D341Med (cell line): ENCODE results near the gene DLEC1.
A peak's percentile ranks its signal among the peaks of the same experiment; 100 is the strongest.

Experiments
- DNase-seq: peaks from one replicate; pipeline ENCODE4 v3.0.0; 2012; ENCODE audit warnings: low spot score

Gene DLEC1

GRCh38 chr3:38110314-38111050 lies 71.5 kb downstream of the DLEC1 start:
- DNase-seq = no peak

DNA sequence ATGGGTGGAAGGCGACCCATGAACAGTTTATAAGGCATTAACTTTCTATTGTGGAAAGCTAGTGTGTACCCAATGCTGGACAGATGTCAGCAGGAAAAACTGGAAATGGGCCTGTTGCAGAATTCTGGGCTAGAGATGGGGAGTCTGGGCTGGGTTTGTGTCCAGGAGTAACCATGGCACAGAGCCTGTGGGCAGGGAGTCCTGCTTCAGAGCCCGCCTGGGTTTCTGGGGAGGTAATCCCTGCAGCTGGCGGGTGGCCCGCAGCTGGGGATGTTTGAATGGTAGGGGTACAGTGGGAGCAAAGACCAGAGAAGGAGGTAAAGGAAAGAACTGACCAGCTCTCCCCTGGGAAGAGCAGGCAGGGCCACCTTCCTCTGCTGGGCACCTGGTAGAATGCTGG lies 72.2 kb downstream of the DLEC1 start:
- DNase-seq = no peak

- no peak for DNase-seq
Observed at GRCh38 chr3:38111696-38112377, 72.8 kb downstream of the DLEC1 start.

DNA sequence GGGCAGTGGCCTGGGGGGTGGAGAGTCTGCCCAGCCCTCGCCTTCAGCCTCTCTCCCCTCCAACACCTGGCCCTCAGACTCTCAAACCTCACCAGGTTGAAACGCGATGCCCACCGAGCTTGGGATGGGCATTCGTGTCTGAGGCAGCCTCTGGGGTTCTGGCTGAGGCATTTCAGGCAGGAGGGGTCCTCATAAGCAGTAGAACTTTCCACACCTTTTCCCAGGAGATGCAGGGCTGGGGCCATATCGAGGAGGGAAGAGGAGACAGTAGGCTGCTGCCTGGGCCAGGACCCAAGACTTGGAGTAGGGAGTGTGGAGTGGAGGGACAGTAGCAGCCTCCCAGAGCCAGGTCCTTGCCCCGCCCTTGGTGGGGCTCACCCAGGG lies 73.4 kb downstream of the DLEC1 start:
- no peak for DNase-seq

DNA sequence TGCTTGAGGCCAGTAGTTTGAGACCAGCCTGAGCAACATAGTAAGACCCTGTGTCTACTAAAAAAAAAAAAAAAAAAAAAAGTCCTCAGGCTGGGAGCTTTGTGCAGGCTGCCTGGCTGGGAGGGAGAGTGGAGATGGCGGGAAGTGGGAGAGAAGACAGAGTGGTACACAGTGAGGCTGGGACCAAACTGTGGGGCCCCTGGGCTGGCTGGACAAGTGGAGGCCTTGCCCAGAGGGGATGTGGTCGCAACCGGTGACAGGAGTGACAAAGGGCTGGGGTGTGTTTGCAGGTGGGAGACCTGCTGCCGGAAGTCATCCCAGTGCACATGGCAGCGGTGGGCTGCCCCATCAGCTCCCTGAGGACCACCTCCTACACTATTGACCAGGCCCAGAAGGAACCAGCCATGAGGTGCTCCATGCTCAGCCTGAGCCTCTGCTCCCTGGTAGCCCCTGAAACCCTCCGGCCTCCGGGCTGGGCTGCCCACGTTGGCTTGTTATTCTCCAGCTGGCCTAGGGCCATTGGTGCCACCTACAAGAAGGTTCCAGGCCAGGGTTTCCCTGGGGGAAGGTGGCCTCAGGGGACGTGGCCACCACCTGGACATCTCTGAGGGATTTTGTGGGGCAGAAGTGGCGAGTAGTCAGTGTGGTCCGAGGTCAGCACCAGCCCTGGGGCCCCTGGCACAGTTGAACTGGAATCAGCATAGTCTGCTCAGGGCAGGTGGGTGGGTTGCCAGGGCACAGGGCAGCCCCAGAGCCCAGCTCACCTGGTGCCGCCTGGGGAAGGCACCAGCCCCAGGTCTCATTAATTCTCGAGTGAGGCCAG lies 75.3 kb downstream of the DLEC1 start:
- no peak for DNase-seq

DNA sequence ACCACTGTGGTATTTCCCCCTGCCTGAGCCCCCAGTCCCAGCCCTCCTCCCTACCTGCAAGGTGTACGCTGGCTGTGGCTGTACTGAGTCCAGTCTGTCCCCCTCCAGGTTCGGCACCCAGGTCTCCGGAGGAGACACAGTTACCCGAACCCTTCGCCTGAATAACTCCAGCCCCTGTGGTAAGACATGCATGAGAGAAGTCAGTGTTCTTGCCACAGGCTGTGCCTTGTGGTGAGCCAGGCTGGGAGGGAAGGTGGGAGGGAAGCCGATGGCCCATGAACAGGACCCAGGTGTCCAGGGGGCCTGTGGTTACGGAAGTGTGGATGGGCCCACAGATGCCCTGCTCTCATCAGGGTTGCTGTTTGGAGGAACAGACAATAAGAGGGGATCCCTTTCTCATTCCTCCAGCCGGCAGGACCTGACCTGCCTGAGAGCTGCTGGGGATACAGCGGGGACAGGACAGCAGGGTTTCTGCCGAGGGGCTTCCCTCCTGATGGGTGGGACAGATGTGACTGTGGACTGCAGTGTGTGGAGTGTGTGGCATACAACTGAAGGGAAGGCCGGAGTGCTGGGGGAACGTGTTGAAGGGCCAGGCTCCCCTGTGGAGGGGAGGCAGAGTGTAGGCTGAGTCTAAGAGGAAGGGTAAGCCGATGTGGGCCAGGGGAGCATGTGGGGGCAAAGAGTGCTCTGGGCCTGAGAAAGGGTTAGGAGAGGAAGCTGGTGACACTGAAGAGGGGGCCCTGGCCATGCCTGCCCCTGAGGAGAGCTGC lies 76.1 kb downstream of the DLEC1 start:
- no peak for DNase-seq

DNA sequence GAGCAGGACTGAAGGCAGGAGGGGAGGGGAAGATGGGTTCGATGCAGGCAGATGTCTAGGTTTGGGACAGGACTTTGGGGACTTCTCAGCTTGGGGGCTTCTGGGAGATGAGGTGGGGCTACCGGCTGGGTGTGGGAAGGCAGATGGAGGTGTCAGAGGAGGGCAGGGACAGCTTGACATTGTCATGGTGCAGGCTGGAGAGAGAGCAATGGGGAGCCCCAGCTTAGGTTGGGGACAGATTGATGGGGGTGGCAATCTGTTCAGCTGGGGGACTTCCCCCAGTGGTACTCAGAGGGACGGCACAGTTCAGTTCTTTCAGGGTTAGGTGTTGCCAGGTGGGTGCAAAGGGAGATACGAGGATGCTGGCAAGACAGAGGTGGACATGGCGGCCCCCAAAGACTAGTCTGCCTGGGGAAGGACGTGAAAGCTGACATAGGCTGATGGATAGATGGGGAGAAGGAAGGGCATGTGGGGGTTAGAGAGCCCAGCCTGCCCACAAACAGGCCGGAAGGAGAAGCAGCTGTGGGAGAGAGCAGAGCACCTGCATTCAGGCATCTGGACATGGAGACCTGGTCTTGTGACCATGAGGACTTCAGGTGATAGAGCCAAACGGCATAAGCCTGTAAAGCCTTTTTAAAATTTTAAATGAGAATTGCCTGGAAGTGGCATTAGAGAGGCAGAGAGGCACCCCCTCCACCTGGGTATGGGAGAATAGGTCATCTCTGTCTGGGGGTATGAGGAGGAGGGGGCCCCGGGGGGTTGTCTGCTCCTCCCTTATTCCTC lies 76.8 kb downstream of the DLEC1 start:
- DNase-seq = no peak

DNA sequence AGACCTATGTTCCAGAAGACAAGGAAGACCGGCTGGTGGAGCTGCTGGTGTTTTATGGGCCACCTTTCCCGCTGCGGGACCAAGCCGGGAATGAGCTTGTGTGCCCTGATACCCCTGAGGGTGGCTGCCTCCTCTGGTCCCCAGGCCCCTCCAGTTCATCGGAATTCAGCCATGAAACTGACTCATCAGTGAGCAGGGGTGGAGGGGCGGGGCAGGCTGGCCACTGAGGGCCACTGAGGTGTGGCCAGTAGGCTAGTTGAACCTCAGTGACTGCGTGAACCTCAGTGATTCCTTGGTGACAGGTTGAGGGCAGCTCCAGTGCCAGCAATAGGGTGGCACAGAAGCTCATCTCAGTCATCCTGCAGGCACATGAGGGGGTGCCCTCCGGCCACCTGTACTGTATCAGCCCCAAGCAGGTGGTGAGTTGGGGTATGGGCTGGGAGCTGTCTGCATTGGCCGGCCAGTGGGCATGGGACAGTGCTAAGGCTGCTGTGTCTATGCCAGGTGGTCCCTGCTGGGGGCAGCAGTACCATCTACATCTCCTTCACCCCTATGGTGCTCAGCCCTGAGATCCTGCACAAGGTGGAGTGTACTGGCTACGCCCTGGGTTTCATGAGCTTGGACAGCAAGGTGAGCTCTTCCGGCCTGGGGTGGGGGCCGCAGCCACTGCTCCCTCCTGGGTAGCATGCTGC lies 77.6 kb downstream of the DLEC1 start:
- no peak for DNase-seq

DNA sequence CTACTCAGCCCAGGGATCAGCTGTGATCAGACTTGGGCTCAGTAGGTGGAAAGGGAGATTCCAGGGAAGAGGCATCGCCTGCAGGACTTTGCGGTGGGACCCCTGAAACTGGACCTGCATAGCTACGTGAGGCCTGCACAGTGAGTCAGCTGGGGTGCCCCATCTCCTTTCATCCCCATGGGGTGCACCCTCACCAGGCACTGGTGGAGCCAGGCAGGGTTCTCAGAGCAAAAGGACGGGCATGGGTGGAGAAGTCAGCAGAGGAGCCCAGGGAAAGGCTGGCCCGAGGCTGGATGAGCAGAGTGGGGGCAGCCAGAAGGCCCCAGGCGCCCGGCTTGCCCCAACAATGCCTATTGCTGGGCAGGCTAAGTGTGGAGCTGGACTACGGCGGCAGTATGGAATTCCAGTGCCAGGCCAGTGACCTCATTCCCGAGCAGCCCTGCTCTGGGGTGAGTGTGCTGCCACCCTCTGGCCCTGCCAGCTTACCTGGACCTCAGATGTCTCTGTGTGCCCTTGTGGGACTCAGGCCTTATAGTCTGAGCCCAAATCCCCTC lies 78.2 kb downstream of the DLEC1 start:
- no peak for DNase-seq

DNA sequence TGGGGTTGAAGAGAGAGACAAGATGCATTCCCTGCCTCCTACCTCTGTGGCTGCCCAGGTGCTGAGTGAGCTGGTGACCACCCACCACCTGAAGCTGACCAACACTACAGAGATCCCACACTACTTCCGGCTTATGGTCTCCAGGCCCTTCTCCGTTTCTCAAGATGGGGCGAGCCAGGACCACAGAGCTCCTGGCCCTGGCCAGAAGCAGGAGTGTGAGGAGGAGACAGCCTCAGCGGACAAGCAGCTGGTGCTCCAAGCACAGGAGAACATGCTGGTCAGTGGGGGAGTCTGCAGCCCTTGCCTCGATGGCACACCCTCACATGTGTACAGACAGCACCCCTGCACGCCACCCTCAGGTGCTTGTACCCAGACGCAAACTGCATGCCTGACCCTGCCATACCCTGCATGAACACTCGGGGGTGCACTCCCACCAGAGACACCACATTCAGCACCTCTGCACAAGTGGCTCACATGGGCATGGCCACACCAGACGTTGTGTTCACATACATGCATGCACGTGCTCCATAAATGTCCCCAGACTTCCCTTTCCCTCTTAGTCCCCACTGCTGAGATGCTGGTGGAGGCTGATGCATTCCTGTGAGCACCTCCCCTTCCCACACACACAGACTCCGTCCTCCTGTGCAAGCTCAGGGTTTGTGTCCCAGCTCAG lies 78.9 kb downstream of the DLEC1 start:
- DNase-seq = peak; percentile 83

DNA sequence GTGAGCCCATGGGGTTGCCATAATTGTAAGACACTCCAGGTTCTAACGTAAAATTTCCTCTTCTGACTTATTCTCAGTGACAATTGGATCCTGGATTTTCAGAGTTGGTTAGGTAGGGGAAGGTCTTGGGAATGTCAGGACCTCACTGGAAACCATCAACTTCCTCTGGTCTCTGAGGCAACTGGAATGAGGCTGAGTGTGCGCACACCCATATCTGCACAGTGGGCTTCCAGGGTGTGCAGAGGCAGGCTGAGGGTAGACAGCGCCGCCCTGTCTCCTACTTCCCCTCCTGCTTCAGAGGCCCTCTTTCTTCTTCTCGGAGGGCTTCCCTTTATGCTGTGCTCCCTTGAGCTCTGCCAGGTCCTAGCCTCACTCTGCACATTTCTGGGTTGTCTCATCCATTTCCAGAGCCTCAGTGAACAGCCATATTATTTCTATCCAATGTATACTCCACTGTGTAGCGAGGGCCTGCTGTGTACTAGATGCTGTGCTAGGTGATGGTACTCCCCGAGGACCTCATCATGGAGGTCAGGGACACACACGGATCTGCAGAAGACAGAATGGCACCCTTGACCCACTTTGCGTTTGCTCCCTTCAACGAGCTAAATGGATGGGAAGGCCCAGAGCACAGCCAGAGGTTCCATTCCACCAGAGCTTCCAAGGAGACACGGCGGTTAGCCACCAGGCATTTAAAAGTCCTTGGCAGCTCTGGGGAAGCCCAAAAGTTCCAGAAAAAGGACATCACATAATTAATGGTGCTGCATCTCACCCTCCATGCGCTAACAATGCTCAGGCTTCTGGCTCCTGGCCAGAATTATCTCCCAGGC lies 79.6 kb downstream of the DLEC1 start:
- DNase-seq = no peak

DNA sequence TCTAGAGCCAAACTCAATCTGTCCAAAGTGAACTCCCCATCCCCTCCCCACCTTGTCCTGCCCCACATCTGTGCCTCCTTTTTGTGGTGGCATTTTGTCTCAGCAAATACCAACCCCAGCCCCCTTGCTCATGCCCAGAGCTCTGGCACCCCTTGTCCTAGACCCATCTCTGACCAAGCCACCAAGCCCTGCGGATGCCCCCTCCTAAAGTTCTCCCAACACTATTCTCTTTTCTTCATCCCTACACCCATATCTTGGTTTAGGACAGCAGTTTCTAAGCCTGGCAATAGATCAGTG lies 80.2 kb downstream of the DLEC1 start:
- DNase-seq = no peak

- DNase-seq = no peak
Observed at GRCh38 chr3:38119821-38120692, 81.0 kb downstream of the DLEC1 start.

DNA sequence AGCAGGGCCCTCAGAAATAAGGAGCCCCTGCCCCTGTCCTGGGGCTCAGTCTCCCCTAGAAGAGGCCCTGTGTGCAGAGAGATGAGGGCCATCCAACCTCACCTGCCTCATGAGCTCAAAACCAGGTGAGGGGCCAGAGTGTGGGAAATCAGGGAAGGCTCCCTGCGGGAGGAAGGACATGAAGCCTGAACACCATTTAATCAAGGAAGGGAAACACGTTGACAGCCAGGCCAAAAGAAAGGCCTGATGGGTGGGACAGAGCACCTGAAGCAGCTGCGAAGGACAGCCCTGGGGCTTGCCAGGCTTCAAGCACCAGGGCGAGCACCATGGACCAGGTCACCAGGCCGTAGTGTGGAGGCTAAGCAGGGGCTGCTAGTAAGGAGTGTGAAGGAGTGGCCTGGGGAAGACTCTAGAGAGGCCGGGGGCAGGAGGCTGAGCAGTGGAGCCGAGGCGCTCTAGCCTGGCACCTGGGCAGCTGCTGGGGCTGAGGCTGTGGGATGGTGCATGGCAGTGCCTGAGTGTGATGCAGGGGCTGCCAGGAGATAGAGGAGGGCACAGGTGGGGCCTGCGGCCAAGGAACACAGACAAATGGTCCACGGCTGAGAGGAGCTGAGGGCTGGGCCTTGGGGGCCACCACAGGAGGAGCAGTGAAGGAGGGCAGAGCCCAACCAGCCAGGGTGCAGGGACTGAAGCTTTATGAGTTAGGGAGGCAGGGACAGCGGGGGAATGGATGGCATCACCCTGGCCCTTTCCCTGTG lies 81.9 kb downstream of the DLEC1 start:
- no peak for DNase-seq

- no peak for DNase-seq
Observed at GRCh38 chr3:38121451-38121831, 82.4 kb downstream of the DLEC1 start.

- peak; percentile 6 for DNase-seq
Observed at GRCh38 chr3:38121832-38122461, 82.9 kb downstream of the DLEC1 start.

DNA sequence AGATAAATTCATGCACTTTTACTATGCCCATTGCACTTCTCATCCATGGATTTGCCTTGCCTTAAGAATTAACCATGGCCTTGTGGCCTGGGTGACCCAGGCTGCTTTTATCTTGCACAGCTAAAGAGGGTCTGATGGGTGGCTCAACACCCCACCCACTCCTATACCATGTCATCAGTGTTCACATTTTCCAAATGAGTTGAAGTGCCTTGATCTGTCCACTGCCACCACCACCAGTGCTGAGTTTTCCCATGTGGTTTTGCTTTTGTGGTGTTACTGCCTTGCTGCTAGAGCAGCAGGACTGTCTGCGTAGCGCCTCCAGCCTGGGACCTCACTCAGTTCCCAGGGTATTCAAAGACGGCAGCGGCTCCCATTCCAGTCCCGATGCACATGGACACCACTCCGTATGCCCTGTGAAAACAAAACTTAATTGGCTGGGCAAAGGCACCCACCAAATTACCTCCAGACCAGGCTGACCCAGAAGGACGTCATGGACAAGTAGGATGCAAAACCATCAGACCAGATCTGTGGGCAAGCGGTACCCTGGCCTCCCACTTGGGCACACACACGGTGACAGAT lies 83.8 kb downstream of the DLEC1 start:
- DNase-seq = peak; percentile 8
